Thyroid gland (tissue), 4 donors: ENCODE results near the gene CST7. TPM values are rescaled to one million over a fixed set of nuclear protein-coding genes. Genes with fewer than 3 reads are reported as not detected.

ENCODE experiments used
- DNase-seq, 2 donors: peaks; one replicate each; pipeline ENCODE4 v3.0.0-alpha.2; 2019
- H3K27ac ChIP-seq, 3 donors: fragments of 200-600 bp; sonication (generic); 1 replicate in 2 of 3; 2 replicates in 1 of 3; pipeline ENCODE4 v1.5.1; 2016 to 2019; ENCODE audit warnings: mild to moderate bottlenecking in 1 of 3, moderate library complexity in 1 of 3
- H3K27me3 ChIP-seq: fragments of 200-600 bp; sonication (generic); one replicate; pipeline ENCODE4 v1.5.1; 2019
- H3K36me3 ChIP-seq, 2 donors: fragments of 200-600 bp; sonication (generic); one replicate each; pipeline ENCODE4 v1.5.1; 2016 to 2019
- H3K4me1 ChIP-seq, 2 donors: fragments of 200-600 bp; sonication (generic); one replicate each; pipeline ENCODE4 v1.5.1; 2017 to 2019
- H3K4me3 ChIP-seq, 3 donors: fragments of 200-600 bp; sonication (generic); replicated peaks in 1 of 3; 1 replicate in 2 of 3; 2 replicates in 1 of 3; pipeline ENCODE4 v1.5.1; 2016; ENCODE audit warnings: mild to moderate bottlenecking in 1 of 3
- H3K9me3 ChIP-seq: fragments of 200-600 bp; sonication (generic); one replicate; pipeline ENCODE4 v1.5.1; 2017
- POLR2A ChIP-seq, 2 donors: fragments of 450-650 bp; IDR thresholded peaks; one replicate each; pipeline ENCODE4 v1.6.1; 2017; ENCODE audit warnings: antibody characterized with exemption in 2 of 2, mild to moderate bottlenecking in 2 of 2, moderate library complexity in 1 of 2
- WGBS, 2 donors: methylation state at CpG; one replicate each; pipeline ENCODE4 v1.1.5; 2017; 5-methylcytosine and 5-hydroxymethylcytosine counted together
- intact Hi-C: fragments of 100-400 bp; cut with DNase I; formaldehyde crosslinking; loops from one replicate; pipeline ENCODE4 v1.15.1; 2023
- total RNA-seq, 4 donors: library from RNA; depleted of rRNA; stranded (reverse); fragments of >200 nt; gene quantifications; one replicate each; pipeline ENCODE4 v1.2.3, GENCODE V29; 2016
- TF ChIP-seq, protein P1 (sequence below), 6 experiments: fragments of 200-600 bp in 3 of 6; fragments of 450-650 bp in 3 of 6; sonication (generic) in 3 of 6; IDR thresholded peaks; one replicate each; pipeline ENCODE4 v1.5.1; 2016 to 2019; ENCODE audit warnings: antibody characterized with exemption in 6 of 6, mild to moderate bottlenecking in 2 of 6, inconsistent platforms in 1 of 6, moderate library complexity in 1 of 6

The CST7 gene
- total RNA-seq, 4 donors from 2014 or later: 1.3 to 3.6 (median 2.5) TPM

DNA sequence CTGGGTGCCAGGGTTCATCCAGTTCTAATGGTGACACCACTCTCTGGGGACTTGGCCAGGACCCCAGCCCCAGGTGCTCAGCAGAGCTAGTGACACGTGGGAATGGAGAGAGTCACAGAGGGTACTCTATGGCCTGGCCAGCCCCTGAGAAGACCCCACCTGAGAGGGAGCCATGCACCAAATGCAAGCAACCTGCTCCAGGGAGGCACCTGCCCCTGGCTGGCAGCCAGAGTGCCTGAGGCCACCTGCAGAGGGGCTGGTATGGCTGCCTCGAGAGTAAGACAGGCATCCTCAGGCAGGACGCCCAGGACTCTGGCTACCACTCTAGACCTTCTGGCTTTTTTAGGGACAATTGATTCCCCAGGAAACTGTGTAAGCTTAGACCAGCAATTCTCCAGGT is 38.6 kb upstream of the CST7 start:
- WGBS, 2 donors: 31 to 45% methylated on average over 2 to 3 of the region's 3 CpGs

DNA sequence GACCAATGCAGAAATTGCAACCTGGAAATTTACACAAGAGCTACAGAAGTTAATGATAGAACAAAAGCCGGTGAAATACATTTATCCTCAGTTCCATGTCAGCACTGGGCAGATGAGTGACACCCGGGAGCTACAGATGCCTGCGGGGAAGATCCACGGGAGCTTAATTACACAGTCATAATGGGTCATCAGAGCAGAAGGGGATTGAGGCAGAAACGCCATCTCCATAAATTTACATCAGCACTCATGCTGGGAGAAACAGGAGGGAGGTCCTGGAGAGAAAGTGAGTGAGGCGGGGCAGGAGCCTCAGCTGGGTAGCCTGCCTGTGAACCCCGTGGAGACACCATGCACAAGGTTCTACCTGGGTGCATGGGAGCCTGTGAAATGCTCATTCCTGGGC is 37.6 kb upstream of the CST7 start:
- TF ChIP-seq, protein P1, sequence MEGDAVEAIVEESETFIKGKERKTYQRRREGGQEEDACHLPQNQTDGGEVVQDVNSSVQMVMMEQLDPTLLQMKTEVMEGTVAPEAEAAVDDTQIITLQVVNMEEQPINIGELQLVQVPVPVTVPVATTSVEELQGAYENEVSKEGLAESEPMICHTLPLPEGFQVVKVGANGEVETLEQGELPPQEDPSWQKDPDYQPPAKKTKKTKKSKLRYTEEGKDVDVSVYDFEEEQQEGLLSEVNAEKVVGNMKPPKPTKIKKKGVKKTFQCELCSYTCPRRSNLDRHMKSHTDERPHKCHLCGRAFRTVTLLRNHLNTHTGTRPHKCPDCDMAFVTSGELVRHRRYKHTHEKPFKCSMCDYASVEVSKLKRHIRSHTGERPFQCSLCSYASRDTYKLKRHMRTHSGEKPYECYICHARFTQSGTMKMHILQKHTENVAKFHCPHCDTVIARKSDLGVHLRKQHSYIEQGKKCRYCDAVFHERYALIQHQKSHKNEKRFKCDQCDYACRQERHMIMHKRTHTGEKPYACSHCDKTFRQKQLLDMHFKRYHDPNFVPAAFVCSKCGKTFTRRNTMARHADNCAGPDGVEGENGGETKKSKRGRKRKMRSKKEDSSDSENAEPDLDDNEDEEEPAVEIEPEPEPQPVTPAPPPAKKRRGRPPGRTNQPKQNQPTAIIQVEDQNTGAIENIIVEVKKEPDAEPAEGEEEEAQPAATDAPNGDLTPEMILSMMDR (IDR thresholded peaks at IDR 0.05): no peak
- no peak for TF ChIP-seq POLR2A (IDR thresholded peaks at IDR 0.05)
- Histone ChIP-seq H3K36me3 (no peaks in the 10 kb centered on the region), H3K4me1 (no peaks in the 10 kb centered on the region), H3K27ac (no peak overlapping the region), H3K9me3 (no peaks in the 10 kb centered on the region), H3K4me3 (no peak overlapping the region), H3K27me3 (no peaks in the 10 kb centered on the region)
- intact Hi-C loops: no loop called here
- 75 to 86% methylated on average over 6 to 7 of the region's 7 CpGs for WGBS, 2 donors
- no peak for DNase-seq

More for the DNA sequence above, 38.6 kb upstream of the CST7 start:
- TF ChIP-seq POLR2A (IDR thresholded peaks at IDR 0.05): no peak
- TF ChIP-seq, protein P1 (IDR thresholded peaks at IDR 0.05): no peak
- Histone ChIP-seq H3K36me3 (no peaks in the 10 kb centered on the region), H3K4me1 (no peaks in the 10 kb centered on the region), H3K27me3 (no peaks in the 10 kb centered on the region), H3K27ac (no peak overlapping the region), H3K9me3 (no peaks in the 10 kb centered on the region), H3K4me3 (no peak overlapping the region)
- intact Hi-C loops: no loop called here
- no peak for DNase-seq

DNA sequence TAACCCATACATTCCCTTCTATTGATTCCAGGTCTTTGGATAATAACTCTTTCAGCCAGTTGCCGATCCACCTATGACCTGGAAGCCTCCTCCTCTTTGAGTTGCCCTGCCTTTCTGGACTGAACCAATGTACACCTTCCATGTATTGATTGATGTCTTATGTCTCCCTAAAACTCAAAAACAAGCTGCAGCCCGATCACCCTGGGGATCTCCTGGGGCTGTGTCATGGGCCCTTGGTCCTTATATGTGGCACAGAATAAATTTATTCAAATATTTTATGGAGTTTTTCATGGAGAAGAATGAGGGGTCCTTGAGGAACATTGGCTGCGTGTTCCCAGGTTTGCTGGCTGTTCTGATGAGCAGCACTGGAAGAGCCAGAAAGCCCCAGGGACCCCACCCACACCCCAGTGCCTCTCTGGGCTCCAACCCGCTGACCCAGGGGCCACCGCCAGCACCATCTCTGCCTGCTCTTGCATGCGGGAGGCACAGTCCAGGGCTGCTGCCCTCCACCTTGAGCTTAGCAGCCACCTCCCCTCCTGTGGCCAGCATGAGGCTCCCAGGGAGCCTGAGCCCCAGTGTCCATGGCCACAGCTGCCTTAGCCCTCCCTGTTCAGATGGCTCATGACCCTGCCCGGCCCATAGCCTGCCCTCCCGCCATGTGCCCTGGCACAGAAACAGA is 36.5 kb upstream of the CST7 start:
- H3K27me3 ChIP-seq: no peaks in the 10 kb centered on the region
- no peak for TF ChIP-seq POLR2A (IDR thresholded peaks at IDR 0.05)
- TF ChIP-seq, protein P1 (IDR thresholded peaks at IDR 0.05): no peak
- no peaks in the 10 kb centered on the region for H3K9me3 ChIP-seq
- intact Hi-C loops: no loop called here
- H3K4me3 ChIP-seq: no peak overlapping the region
- DNase-seq: no peak
- no peaks in the 10 kb centered on the region for H3K4me1 ChIP-seq
- H3K36me3 ChIP-seq: no peaks in the 10 kb centered on the region
- no peak overlapping the region for H3K27ac ChIP-seq
- WGBS, 2 donors: 88 to 93% methylated on average over 6 to 7 of the region's 8 CpGs

DNA sequence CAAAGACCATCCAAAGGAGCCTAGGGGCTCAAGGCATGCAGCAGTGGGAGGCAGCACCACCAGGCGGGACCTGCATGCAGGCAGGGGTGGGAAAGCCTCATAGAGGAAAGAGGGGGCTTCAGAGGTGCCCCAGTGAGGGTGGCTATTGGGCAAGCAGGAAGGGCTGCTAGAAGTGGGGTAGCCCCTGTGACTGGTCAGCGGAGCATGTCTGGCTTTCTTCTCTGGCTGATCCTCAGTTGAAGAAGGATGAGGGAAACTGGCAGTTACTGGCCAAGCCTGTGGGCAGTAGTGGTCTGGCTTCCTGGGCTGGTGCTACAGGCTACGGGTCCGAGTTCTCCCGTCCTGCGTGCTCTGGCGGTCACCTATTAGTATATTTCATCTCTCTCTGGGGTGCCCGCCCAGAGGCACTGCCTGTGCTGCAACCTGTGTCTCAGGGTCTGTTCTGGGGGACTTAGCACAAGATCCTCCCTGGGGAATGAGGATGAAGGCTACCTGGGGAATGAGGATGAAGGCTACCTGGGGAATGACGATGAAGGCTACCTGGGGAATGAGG is 35.9 kb upstream of the CST7 start:
- TF ChIP-seq POLR2A (IDR thresholded peaks at IDR 0.05): no peak
- TF ChIP-seq, protein P1 (IDR thresholded peaks at IDR 0.05): no peak
- Histone ChIP-seq H3K4me1 (peaks cover 2 to 4% of the 10 kb centered on the region in 2 donors), H3K27ac (no peak overlapping the region), H3K27me3 (no peaks in the 10 kb centered on the region), H3K9me3 (no peaks in the 10 kb centered on the region), H3K36me3 (no peaks in the 10 kb centered on the region), H3K4me3 (no peak overlapping the region)
- WGBS, 2 donors: 90 to 92% methylated on average over 8 to 9 of the region's 9 CpGs
- no peak for DNase-seq
- intact Hi-C loops: no loop called here
